GM19395 (cell line): ENCODE data around the gene RARS2.
A peak's percentile ranks its signal among the peaks of the same experiment; 100 is the strongest.

Experiments
- ATAC-seq: cut with Tn5 transposase; IDR thresholded peaks from one replicate; pipeline ENCODE4 v1.9.1; 2021; ENCODE audit warnings: mild to moderate bottlenecking, moderate library complexity; ENCODE audit not compliant: unreplicated experiment

Gene RARS2

DNA sequence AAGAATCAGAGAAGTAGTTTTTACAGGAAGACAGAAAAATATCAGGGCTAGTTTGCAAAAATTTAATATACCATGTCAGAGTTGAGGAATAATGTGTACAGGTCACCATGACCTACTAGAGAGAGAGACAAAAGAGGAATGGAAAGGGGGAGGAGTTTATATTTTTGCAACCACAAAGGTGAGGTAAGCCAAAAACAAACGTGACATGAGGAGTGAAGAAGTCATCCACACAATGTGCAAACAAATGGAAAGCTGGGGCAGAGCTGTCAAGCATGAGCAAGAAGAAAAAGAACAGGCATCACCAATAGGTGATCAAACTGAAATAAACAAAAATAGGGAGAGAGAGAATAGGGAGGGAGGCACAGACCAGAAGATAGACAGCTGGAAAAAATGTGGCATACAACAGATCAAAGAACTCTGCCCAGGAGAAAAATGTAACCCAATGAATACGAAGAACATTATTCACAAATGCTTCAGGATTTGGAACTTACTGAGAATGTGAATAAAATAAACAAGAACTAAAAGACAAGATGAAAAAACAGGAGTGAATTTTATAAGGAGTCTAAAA, 15.5 kb downstream of the RARS2 start:
- no peak for ATAC-seq

GRCh38 chr6:87573307-87574024, 16.3 kb downstream of the RARS2 start:
- no peak for ATAC-seq

DNA sequence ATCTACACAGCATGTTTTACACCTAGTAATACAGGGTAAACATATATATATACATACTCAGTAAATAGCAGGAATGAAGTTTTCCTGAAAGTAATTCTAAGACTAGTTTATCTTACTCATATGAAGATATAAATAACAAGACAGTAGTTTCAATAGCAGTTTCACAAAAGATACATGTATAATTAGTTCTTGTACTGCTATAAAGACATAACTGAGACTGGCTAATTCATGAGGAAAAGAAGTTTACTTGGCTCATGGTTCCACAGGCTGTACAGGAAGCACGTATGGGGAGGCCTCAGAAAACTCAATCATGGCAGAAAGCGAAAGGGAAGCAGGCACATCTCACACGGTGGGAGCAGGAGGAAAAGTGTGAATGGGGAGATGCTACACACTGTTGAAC, 16.9 kb downstream of the RARS2 start:
- peak; percentile 75 for ATAC-seq

DNA sequence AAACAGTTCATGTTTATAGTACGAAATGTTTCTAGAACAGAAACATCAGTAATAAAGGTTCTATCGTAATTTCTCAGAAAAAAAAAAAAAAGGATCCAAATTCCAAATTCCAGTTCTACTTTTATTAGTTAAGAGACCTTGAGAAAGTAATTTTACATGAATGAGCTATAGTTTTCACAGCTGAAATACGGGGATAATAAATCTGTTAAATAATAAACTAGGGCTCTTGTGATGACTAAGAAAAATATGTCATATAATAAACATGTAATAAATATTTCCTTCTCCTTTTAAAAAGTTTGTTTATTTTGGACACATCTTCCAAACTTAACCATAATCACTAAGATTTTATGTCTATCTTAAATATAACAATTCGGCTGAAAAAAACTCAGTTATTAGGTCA, 17.8 kb downstream of the RARS2 start:
- no peak for ATAC-seq

DNA sequence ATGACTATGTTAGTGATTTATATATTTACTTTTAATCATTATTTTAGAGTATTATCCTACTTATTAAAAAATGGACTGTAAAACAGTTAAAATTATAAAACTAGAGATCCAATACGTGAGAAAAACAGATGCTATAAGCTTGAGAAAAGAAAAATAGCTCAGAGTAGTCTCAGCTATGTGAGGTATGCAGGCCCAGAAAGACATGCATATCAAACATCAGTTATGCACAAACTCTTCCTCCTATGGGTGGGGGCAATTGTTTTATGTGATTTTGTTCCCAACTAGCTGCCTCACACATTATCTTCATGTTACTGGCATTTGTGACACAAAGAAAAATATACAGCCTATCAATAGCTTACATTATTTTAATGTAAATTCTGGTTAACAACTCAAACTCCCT, 28.8 kb downstream of the RARS2 start:
- ATAC-seq = no peak

GRCh38 chr6:87558446-87558845, 31.3 kb downstream of the RARS2 start:
- no peak for ATAC-seq

- no peak for ATAC-seq
Measured at GRCh38 chr6:87555506-87555905, 34.3 kb downstream of the RARS2 start.

DNA sequence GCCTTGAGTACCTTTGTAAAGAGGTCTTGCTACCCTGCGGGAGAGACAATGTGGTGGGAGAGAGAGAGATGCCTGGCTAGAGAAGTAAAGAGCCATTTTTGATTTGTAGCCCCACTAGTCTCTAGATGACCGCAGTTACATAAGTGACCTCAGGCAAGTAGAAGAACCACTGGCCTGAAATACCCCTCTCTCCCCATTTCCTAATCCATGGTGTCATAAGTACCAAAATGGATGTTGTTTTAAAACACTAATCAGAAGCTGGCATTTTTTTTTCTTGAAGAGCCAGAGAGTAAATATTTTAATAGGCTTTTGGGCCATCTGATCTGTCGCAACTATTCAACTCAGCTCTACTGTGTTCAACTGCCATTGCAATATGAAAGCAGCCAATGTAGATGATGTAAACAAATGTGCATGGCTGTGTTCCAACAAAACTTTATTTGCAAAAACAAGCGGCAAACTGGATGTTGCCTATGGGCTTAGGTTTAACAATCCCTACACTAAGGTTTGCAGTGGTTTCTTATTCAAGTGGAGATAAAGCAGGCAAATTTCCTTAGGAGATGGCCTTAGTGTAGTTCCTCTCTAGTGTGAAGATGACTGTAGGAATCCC, 36.5 kb downstream of the RARS2 start:
- ATAC-seq = no peak

GRCh38 chr6:87551799-87552198, 38.0 kb downstream of the RARS2 start:
- no peak for ATAC-seq

DNA sequence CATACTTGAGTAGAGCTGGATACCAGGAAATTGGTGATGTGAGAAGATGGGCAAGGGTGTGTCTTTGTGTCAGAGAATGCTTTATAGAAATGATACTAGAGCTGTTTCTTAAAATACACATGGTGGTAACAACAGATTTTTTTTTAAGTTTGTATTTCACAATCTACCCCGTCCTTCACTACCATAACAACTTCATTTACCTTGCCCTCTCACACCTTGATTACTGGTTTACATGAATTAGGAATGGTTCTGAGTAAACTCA, 45.4 kb downstream of the RARS2 start:
- no peak for ATAC-seq

DNA sequence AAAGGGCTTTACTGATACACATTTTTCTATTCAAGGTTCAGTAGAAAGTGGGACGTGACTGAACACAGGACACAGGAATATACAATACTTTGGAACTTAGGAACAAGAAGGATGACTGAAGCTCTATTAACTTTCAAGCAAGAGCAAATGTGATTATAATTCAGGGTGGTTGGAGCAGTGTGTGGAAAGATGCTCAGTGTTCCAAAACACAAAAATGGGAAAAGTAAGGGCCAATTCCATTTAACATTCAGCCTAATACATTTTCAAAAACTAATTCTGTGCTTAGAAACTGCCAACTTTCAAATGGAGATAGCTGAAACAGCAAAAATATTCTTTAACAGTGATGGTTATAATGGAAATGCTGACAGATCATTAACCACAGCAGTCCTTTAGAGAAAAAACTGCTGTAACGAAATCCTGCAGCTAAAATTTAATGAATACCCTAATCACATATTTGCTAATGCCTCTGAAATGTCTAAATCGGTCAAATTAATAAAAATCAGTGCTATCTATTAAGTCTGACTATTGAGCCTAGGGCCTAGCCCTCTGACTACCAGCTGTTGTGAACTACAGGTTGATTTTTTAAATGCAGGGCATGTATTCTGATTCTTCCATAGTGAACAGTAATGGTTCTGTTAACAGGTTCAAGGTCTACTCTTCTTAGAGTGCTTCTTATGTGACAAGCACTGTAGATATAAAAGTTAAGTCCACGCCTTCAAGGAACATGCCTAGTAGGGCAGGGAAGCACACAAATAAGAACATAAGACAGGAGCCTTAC, 45.9 kb downstream of the RARS2 start:
- no peak for ATAC-seq

- no peak for ATAC-seq
Measured at GRCh38 chr6:87541744-87542143, 48.0 kb downstream of the RARS2 start.

- no peak for ATAC-seq
Measured at GRCh38 chr6:87541041-87541440, 48.7 kb downstream of the RARS2 start.

- no peak for ATAC-seq
Measured at GRCh38 chr6:87540539-87540938, 49.2 kb downstream of the RARS2 start.

- ATAC-seq = no peak
Measured at GRCh38 chr6:87539554-87539953, 50.2 kb downstream of the RARS2 start.

- ATAC-seq = no peak
Measured at GRCh38 chr6:87538510-87539260, 51.1 kb downstream of the RARS2 start.

DNA sequence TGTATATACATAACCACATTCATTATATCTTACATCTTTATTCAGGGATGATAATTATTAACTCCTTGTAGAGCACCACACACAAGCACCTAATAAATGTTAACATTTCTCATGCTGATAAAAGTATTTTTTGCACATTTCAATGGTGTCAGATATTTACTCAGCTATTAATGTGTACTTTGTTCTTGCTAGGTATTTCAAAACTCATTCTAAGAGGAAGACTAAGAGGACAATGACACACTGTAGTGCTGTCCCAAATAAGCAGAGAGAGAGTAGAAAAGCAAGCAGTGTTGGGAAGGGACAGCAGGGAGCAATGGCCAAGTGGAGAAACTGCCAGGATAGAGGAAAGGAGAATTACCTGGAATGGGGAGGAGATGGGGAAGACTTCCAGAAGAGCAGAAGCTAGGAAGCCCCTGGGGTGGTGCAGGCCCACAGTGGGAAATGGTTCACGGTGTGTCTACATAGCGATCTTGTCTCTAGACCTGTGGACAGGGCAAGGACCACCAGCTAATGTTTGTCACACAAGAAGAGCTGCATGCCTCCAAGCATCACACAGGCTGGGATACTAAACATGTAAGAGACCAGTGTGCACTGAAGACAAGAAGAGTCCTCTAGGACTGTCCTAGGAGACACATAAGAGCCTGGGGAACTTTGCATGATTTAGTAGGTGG, 55.3 kb downstream of the RARS2 start:
- ATAC-seq = no peak

DNA sequence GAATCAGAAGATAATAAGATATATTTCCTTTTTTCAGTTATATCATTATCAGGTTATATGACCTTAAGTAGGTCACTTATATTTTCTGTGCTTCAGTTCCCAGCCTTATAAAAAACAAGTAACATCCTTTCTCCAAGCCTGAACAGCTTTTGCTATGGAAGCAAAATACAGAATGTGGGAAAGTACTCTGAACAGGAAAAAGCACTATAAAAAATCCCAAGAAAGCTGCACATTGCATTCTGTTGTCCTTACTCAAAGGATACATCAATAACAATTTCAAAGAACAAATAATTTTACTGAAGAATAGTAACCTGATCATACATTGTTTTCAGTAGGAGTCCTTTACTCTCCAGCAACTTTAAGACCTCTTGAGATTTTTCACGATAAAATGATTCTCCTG, 60.6 kb downstream of the RARS2 start:
- no peak for ATAC-seq

GRCh38 chr6:87522686-87523085, 67.1 kb downstream of the RARS2 start:
- no peak for ATAC-seq

GRCh38 chr6:87518453-87518852, 71.3 kb downstream of the RARS2 start:
- ATAC-seq = no peak

DNA sequence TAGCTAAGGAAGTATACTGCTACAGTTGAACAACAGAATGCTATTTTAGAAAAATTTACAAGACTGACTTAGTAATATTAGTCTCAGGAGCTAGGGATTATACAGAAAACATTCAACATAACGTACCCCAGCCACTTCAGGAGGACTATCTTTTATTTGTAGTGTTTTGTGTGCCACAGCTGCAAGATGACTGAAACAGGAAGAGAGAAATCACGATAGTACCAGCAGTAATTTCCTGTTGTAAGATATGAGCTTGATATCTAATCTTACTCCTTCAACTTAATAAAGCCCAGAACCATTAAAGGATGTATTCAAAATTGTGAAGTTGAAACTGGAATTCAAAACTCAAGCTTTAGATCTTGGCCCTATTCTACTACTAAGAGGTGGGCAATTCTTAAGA, 75.0 kb downstream of the RARS2 start:
- ATAC-seq = no peak
